ENCODE measurements around the gene ANKRD63. TPM values are rescaled to one million over a fixed set of nuclear protein-coding genes. Genes with fewer than 3 reads are reported as not detected.

The ANKRD63 gene
- total and polyA plus RNA-seq, 2 of the 13 experiments (the other 11 are each of a cell fraction or from before 2014, with no cell fraction given): not detected

GRCh38 chr15:40320931-40321371 is 38.1 kb upstream of the ANKRD63 start (continued):
- TF ChIP-seq STAG1 (CRISPR knock-in tag; IDR thresholded peaks at IDR 0.05): peak; percentile 27
- no peak for TF ChIP-seq ZNF781 (CRISPR knock-in tag; IDR thresholded peaks at IDR 0.05; ENCODE audit: borderline replicate concordance, not compliant biosample characterization)
- no peak for TF ChIP-seq GTF3A (CRISPR knock-in tag; conservative IDR thresholded peaks at IDR 0.05)
- TF ChIP-seq GATA4 (IDR thresholded peaks at IDR 0.05; ENCODE audit: borderline replicate concordance, low read depth): no peak
- no peak for TF ChIP-seq ZNF510 (CRISPR knock-in tag; IDR thresholded peaks at IDR 0.05; ENCODE audit: low read depth)
- no peak for TF ChIP-seq NFE2 (CRISPR knock-in tag; IDR thresholded peaks at IDR 0.05)
- no peak for TF ChIP-seq EZH2 (conservative IDR thresholded peaks at IDR 0.05; ENCODE audit: low read depth, low read length)
- no peak for TF ChIP-seq ZSCAN31 (CRISPR knock-in tag; IDR thresholded peaks at IDR 0.05; ENCODE audit: low read depth)
- no peak for TF ChIP-seq SMAD9 (CRISPR knock-in tag; IDR thresholded peaks at IDR 0.05)
- no peak for TF ChIP-seq ZNF547 (CRISPR knock-in tag; IDR thresholded peaks at IDR 0.05)
- TF ChIP-seq ZBED4 (CRISPR knock-in tag; IDR thresholded peaks at IDR 0.05; ENCODE audit: borderline replicate concordance): no peak
- no peak for TF ChIP-seq THAP8 (CRISPR knock-in tag; IDR thresholded peaks at IDR 0.05; ENCODE audit: borderline replicate concordance)
- peak; percentile 74 for TF ChIP-seq ZNF740 (CRISPR knock-in tag; IDR thresholded peaks at IDR 0.05)
- no peak for TF ChIP-seq ZXDC (CRISPR knock-in tag; IDR thresholded peaks at IDR 0.05)
- no peak for TF ChIP-seq BRD4 (CRISPR knock-in tag; IDR thresholded peaks at IDR 0.05)
- TF ChIP-seq SIX1 (CRISPR knock-in tag; IDR thresholded peaks at IDR 0.05; ENCODE audit: borderline replicate concordance): no peak
- no peak for TF ChIP-seq ZNF234 (CRISPR knock-in tag; conservative IDR thresholded peaks at IDR 0.05)
- no peak for TF ChIP-seq IRF1 (CRISPR knock-in tag; IDR thresholded peaks at IDR 0.05; ENCODE audit: low read depth)
